HepG2 (cell line): ENCODE data around the gene MTSS2.

ENCODE experiments used
- EP300 ChIP-seq, 3 experiments: sonication (generic) in 1 of 3; formaldehyde crosslinking in 1 of 3; IDR thresholded peaks; 2 replicates each; pipeline versions ENCODE4 v1.5.1 to v1.6.1; 2011 to 2020; ENCODE audit warnings: low read depth in 2 of 3, low read length in 2 of 3, borderline replicate concordance in 1 of 3, improper control_type of control experiment in 1 of 3, mild to moderate bottlenecking in 1 of 3, missing genetic modification reagents in 1 of 3, moderate library complexity in 1 of 3
- SMC3 ChIP-seq: IDR thresholded peaks from 2 replicates; pipeline ENCODE4 v1.6.1; 2011; ENCODE audit warnings: low read length, improper control_type of control experiment

GRCh38 chr16:70651524-70651923 is 34.3 kb downstream of the MTSS2 start:
- TF ChIP-seq EP300 (IDR thresholded peaks at IDR 0.05; ENCODE audit: low read depth in 2 of 2, low read length in 2 of 2) (no peak), EP300 (CRISPR knock-in tag; IDR thresholded peaks at IDR 0.05; ENCODE audit: borderline replicate concordance) (no peak), SMC3 (no peak)
